ENCODE results near the gene FLNC.

The FLNC gene

GRCh38 chr7:128812514-128813168, 17.6 kb upstream of the FLNC start:
- TF ChIP-seq CTCF (IDR thresholded peaks at IDR 0.05; ENCODE audit: extremely low read depth, missing control alignments): no peak
- DNase-seq (ENCODE audit: low spot score): no peak

DNA sequence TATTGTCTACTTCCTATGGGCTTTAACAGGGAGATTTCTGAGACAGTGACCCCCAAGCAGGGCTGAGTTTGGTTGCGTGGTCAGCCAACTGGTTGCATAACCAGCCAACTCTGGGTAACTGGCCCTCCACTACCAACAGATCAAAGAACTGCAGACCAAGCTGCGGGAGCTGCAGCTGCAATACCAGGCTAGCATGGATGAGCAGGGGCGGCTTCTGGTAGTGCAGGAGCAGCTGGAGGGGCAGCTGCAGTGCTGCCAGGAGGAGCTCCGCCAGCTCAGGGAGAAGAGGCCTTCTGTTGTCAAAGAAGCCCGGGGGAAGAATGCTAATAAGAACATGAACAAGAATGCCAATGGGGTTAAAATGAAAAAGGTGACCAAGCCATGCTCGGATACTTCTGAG, 15.7 kb upstream of the FLNC start:
- DNase-seq (ENCODE audit: low spot score): no peak
- TF ChIP-seq CTCF (IDR thresholded peaks at IDR 0.05; ENCODE audit: extremely low read depth, missing control alignments): no peak

GRCh38 chr7:128815289-128815942, 14.8 kb upstream of the FLNC start:
- no peak for DNase-seq (ENCODE audit: low spot score)
- TF ChIP-seq CTCF (IDR thresholded peaks at IDR 0.05; ENCODE audit: extremely low read depth, missing control alignments): no peak

- DNase-seq (ENCODE audit: low spot score): no peak
These were observed 11.5 kb upstream of the FLNC start for GRCh38 chr7:128818694-128819093.

GRCh38 chr7:128821724-128822123, 8.5 kb upstream of the FLNC start:
- DNase-seq (ENCODE audit: low spot score): no peak
- no peak for TF ChIP-seq CTCF (IDR thresholded peaks at IDR 0.05; ENCODE audit: extremely low read depth, missing control alignments)

More at GRCh38 chr7:128818694-128819093, 11.5 kb upstream of the FLNC start:
- no peak for TF ChIP-seq CTCF (IDR thresholded peaks at IDR 0.05; ENCODE audit: extremely low read depth, missing control alignments)

- DNase-seq (ENCODE audit: low spot score): no peak
- TF ChIP-seq CTCF (IDR thresholded peaks at IDR 0.05; ENCODE audit: extremely low read depth, missing control alignments): no peak
These were observed 3.7 kb upstream of the FLNC start for GRCh38 chr7:128826512-128826911.

- no peak for TF ChIP-seq CTCF (IDR thresholded peaks at IDR 0.05; ENCODE audit: extremely low read depth, missing control alignments)
- no peak for DNase-seq (ENCODE audit: low spot score)
These were observed 3.3 kb upstream of the FLNC start for GRCh38 chr7:128826916-128827247.
